ENCODE measurements around the gene SPECC1L. TPM values are rescaled to one million over a fixed set of nuclear protein-coding genes. Genes with fewer than 3 reads are reported as not detected.

Gene SPECC1L
- total and polyA plus RNA-seq, 2 of the 8 experiments (the other 6 are each of a cell fraction or from before 2014, with no cell fraction given) = 15.7 to 61.6 TPM

DNA sequence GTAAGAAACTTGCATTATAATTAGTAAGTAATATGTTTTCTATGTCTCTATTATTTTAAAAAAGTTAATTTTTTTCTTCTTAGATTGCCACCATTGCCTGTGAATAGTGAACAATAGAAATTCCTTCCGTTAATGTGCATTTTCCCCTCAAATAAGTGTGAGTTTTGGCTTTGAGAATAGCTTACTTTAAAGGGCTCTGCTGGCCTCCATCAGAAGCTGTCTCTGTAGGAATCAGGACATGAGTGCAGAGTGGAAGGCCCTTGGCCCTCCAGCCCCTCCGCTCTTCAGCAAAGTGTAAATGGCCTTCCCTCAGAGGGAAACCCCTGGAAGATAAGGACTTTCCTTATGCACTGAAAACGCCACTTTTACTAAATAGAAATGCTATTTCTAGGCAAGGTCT lies 132.7 kb downstream of the SPECC1L start:
- H3K27ac ChIP-seq (ENCODE audit: low read depth, low read length) = no peak overlapping the region
- H3K9ac ChIP-seq (replicated peaks in 1 of 4; ENCODE audit: extremely low read depth in 1 of 4, low read depth in 3 of 4, low read length in 3 of 4) = no peak overlapping the region
- ChIA-PET CTCF (ENCODE audit: partially characterized antibody) (interaction anchor here (0.7 kb wide), 1 partner anchor 132 kb away, joined by 3 read pairs; no protein-coding TSS in a partner anchor), POLR2A (ENCODE audit: partially characterized antibody) (no interaction called here)
- no peak for FAIRE-seq
- H2BK15ac ChIP-seq (ENCODE audit: low read length) = no peak overlapping the region
- H3K23me2 ChIP-seq (ENCODE audit: low read depth, low read length) = no peaks in the 10 kb centered on the region
- H3K23ac ChIP-seq (ENCODE audit: insufficient read length) = no peak overlapping the region
- WGBS, 2 experiments (ENCODE audit: extremely low coverage in 1 of 2, insufficient coverage in 1 of 2, insufficient read length in 1 of 2, insufficient replicate concordance in 2 of 2, low coverage in 1 of 2, low lambda C conversion rate in 2 of 2, missing lambda C conversion rate in 1 of 2) = 93% methylated on average over 3 of the region's 3 CpGs; no CpG with 5 or more reads in 1 of the 2 experiments
- H2BK120ac ChIP-seq (replicated peaks; ENCODE audit: low read depth, low read length) = no peak overlapping the region
- H3K4me1 ChIP-seq (replicated peaks in 1 of 4; ENCODE audit: control insufficient read depth in 3 of 4, insufficient read depth in 4 of 4, low read length in 3 of 4) = peaks cover 0 to 12% (median 0%) of the 10 kb centered on the region in 4 experiments; a peak in 2 of 7 replicates
- H3K79me2 ChIP-seq (ENCODE audit: control insufficient read depth in 1 of 2, insufficient read depth in 2 of 2, low read length in 2 of 2) = no peaks in the 10 kb centered on the region
- no peak overlapping the region for H4K8ac ChIP-seq (ENCODE audit: extremely low read depth, insufficient read depth, low read length)
- peaks cover 0 to 3% (median 0%) of the 10 kb centered on the region in 4 experiments; a peak in 2 of 8 replicates for H3K36me3 ChIP-seq (ENCODE audit: control insufficient read depth in 2 of 4, insufficient read depth in 4 of 4, low read length in 3 of 4)
- H3K4me3 ChIP-seq (ENCODE audit: extremely low read depth in 1 of 4, insufficient read depth in 2 of 4, low read depth in 3 of 4, low read length in 4 of 4) = no peak overlapping the region
- no peaks in the 10 kb centered on the region for H3K27me3 ChIP-seq (replicated peaks in 1 of 4; ENCODE audit: control insufficient read depth in 3 of 4, extremely low read depth in 1 of 4, insufficient read depth in 3 of 4, low read length in 3 of 4)
- H2BK20ac ChIP-seq (ENCODE audit: low read length) = no peak overlapping the region
- no peak overlapping the region for H2BK12ac ChIP-seq (ENCODE audit: low read depth, low read length)
- no peak overlapping the region for H2AK5ac ChIP-seq (ENCODE audit: low read depth, low read length)
- no peak overlapping the region for H3K14ac ChIP-seq (ENCODE audit: insufficient read length)
- H4K20me1 ChIP-seq (replicated peaks in 1 of 2; ENCODE audit: control insufficient read depth in 1 of 2, insufficient read depth in 2 of 2, low read length in 2 of 2) = peaks cover 0 to 4% of the 10 kb centered on the region in 2 experiments
- H3K56ac ChIP-seq (replicated peaks; ENCODE audit: insufficient read length, low read depth, low read length) = no peak overlapping the region
- H3K18ac ChIP-seq (ENCODE audit: extremely low read depth, low read length) = no peak overlapping the region
- H2BK5ac ChIP-seq (ENCODE audit: low read depth, low read length) = no peak overlapping the region
- H4K91ac ChIP-seq (replicated peaks; ENCODE audit: insufficient read length, low read length) = no peak overlapping the region
- no peaks in the 10 kb centered on the region for H3K9me3 ChIP-seq (ENCODE audit: insufficient read depth in 2 of 2, low read depth in 1 of 2, low read length in 1 of 2)
- no peak overlapping the region for H4K5ac ChIP-seq (ENCODE audit: insufficient read length, low read depth, low read length)
- H2AFZ ChIP-seq (ENCODE audit: low read length) = no peak overlapping the region
- H3K4ac ChIP-seq (replicated peaks; ENCODE audit: insufficient read length, low read depth, low read length) = no peak overlapping the region
- DNase-seq (ENCODE audit: low read depth in 1 of 2, low spot score in 2 of 2) = no peak
- no peaks in the 10 kb centered on the region for H3K79me1 ChIP-seq (ENCODE audit: low read depth, low read length)
- no peak overlapping the region for H3K4me2 ChIP-seq (ENCODE audit: insufficient read depth in 1 of 2, low read depth in 2 of 2, low read length in 2 of 2)
- TF ChIP-seq GTF2F1 (IDR thresholded peaks at IDR 0.05; ENCODE audit: borderline replicate concordance, low read depth, low read length) (no peak), GABPA (IDR thresholded peaks at IDR 0.05; ENCODE audit: borderline replicate concordance, insufficient read depth, low read length) (no peak), HDAC6 (IDR thresholded peaks at IDR 0.05; ENCODE audit: low read depth, low read length) (no peak), RXRA (IDR thresholded peaks at IDR 0.05; ENCODE audit: insufficient read depth, low read depth, low read length) (no peak), SP2 (IDR thresholded peaks at IDR 0.05; ENCODE audit: low read length) (no peak), NANOG (IDR thresholded peaks at IDR 0.05; ENCODE audit: insufficient read depth, low read depth, low read length, poor library complexity, severe bottlenecking) (no peak), KDM5A (IDR thresholded peaks at IDR 0.05; ENCODE audit: low read length) (no peak), JUN (IDR thresholded peaks at IDR 0.05; ENCODE audit: low read depth, low read length) (no peak), ASH2L (IDR thresholded peaks at IDR 0.05; ENCODE audit: low read length) (no peak), TCF12 (IDR thresholded peaks at IDR 0.05; ENCODE audit: low read depth, low read length) (no peak), BCL11A (IDR thresholded peaks at IDR 0.05; ENCODE audit: low read depth in 2 of 2, low read length in 2 of 2) (no peak), HDAC2 (IDR thresholded peaks at IDR 0.05; ENCODE audit: borderline replicate concordance in 1 of 2, low read depth in 2 of 2, low read length in 2 of 2) (no peak), KDM1A (IDR thresholded peaks at IDR 0.05; ENCODE audit: borderline replicate concordance, low read length) (no peak)
- TF ChIP-seq, protein P1, sequence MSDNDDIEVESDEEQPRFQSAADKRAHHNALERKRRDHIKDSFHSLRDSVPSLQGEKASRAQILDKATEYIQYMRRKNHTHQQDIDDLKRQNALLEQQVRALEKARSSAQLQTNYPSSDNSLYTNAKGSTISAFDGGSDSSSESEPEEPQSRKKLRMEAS (IDR thresholded peaks at IDR 0.05) = no peak
